ENCODE data around the gene MAPK12. TPM values are rescaled to one million over a fixed set of nuclear protein-coding genes. Genes with fewer than 3 reads are reported as not detected.

The MAPK12 gene
- total RNA-seq, 1 experiment from 2014 or later: 21.1 TPM

GRCh38 chr22:50251477-50252081 lies 9.9 kb downstream of the MAPK12 start:
- H3K36me3 Mint-ChIP-seq (ENCODE audit: insufficient read depth, unreplicated experiment): peaks cover 54% of the 10 kb centered on the region

GRCh38 chr22:50250555-50251476 lies 10.7 kb downstream of the MAPK12 start, which contains the start of gene HDAC10:
Gene HDAC10, minus strand, starts transcription at chr22:50251265. Its CDS starts 233 bp downstream, at chr22:50251032.
- intact Hi-C loops (cut with micrococcal nuclease; ENCODE audit: unreplicated experiment): no loop called here
- H3K4me1 Mint-ChIP-seq (ENCODE audit: low read depth, unreplicated experiment): no peaks in the 10 kb centered on the region
- DNase-seq: peak; percentile 81
- BruUV-seq (replicated peaks): no TSS peak
- peak within 1 kb of the TSS; percentile 70 for H3K4me3 Mint-ChIP-seq (ENCODE audit: low read depth, unreplicated experiment)
- CTCF ChIA-PET: interaction anchor here (0.5 to 1.9 kb wide), 8 partner anchors 21 to 411 kb away, joined by 3 to 9 read pairs (median 4); no protein-coding TSS in a partner anchor
- TF ChIP-seq CTCF (IDR thresholded peaks at IDR 0.05; ENCODE audit: unreplicated experiment): no peak
- peaks cover 61% of the 10 kb centered on the region for H3K36me3 Mint-ChIP-seq (ENCODE audit: insufficient read depth, unreplicated experiment)
- H3K27ac Mint-ChIP-seq (ENCODE audit: unreplicated experiment): no peak within 1 kb of the TSS
- H3K9me3 Mint-ChIP-seq (ENCODE audit: low read depth, unreplicated experiment): no peaks in the 10 kb centered on the region
- no peaks in the 10 kb centered on the region for H3K27me3 Mint-ChIP-seq (ENCODE audit: unreplicated experiment)

More at GRCh38 chr22:50251477-50252081, 9.9 kb downstream of the MAPK12 start:
- Mint-ChIP-seq H3K27me3 (ENCODE audit: unreplicated experiment) (no peaks in the 10 kb centered on the region), H3K9me3 (ENCODE audit: low read depth, unreplicated experiment) (no peaks in the 10 kb centered on the region), H3K4me1 (ENCODE audit: low read depth, unreplicated experiment) (no peaks in the 10 kb centered on the region), H3K27ac (ENCODE audit: unreplicated experiment) (no peak overlapping the region), H3K4me3 (ENCODE audit: low read depth, unreplicated experiment) (peak overlapping the region; percentile 70)
- DNase-seq: no peak
- no peak for TF ChIP-seq CTCF (IDR thresholded peaks at IDR 0.05; ENCODE audit: unreplicated experiment)
- CTCF ChIA-PET: interaction anchor here (0.5 to 1.9 kb wide), 6 partner anchors 11 to 410 kb away, joined by 3 to 9 read pairs (median 4); no protein-coding TSS in a partner anchor
- BruUV-seq (replicated peaks): no TSS peak
- intact Hi-C loops (cut with micrococcal nuclease; ENCODE audit: unreplicated experiment): loop anchor here (2.0 kb wide), 1 partner anchor 91 kb away; the partner anchor contains the start of gene PPP6R2

GRCh38 chr22:50250249-50250554 lies 11.3 kb downstream of the MAPK12 start:
- peak overlapping the region; percentile 70 for H3K4me3 Mint-ChIP-seq (ENCODE audit: low read depth, unreplicated experiment)
- intact Hi-C loops (cut with micrococcal nuclease; ENCODE audit: unreplicated experiment): no loop called here
- no peaks in the 10 kb centered on the region for H3K27me3 Mint-ChIP-seq (ENCODE audit: unreplicated experiment)
- H3K36me3 Mint-ChIP-seq (ENCODE audit: insufficient read depth, unreplicated experiment): peaks cover 65% of the 10 kb centered on the region
- DNase-seq: no peak
- BruUV-seq (replicated peaks): TSS peak; percentile 29
- H3K9me3 Mint-ChIP-seq (ENCODE audit: low read depth, unreplicated experiment): no peaks in the 10 kb centered on the region
- CTCF ChIA-PET: interaction anchor here (0.6 to 1.9 kb wide), 4 partner anchors 22 to 262 kb away, joined by 3 to 6 read pairs (median 4); no protein-coding TSS in a partner anchor
- TF ChIP-seq CTCF (IDR thresholded peaks at IDR 0.05; ENCODE audit: unreplicated experiment): no peak
- no peak overlapping the region for H3K27ac Mint-ChIP-seq (ENCODE audit: unreplicated experiment)
- no peaks in the 10 kb centered on the region for H3K4me1 Mint-ChIP-seq (ENCODE audit: low read depth, unreplicated experiment)

- Mint-ChIP-seq H3K27me3 (ENCODE audit: unreplicated experiment) (no peaks in the 10 kb centered on the region), H3K36me3 (ENCODE audit: insufficient read depth, unreplicated experiment) (peaks cover 69% of the 10 kb centered on the region), H3K4me1 (ENCODE audit: low read depth, unreplicated experiment) (no peaks in the 10 kb centered on the region), H3K27ac (ENCODE audit: unreplicated experiment) (no peak overlapping the region), H3K9me3 (ENCODE audit: low read depth, unreplicated experiment) (no peaks in the 10 kb centered on the region), H3K4me3 (ENCODE audit: low read depth, unreplicated experiment) (peak overlapping the region; percentile 70)
- TF ChIP-seq CTCF (IDR thresholded peaks at IDR 0.05; ENCODE audit: unreplicated experiment): no peak
- DNase-seq: no peak
- CTCF ChIA-PET: interaction anchor here (0.6 to 1.0 kb wide), 2 partner anchors 22 to 263 kb away, joined by 4 to 6 read pairs; no protein-coding TSS in a partner anchor
- intact Hi-C loops (cut with micrococcal nuclease; ENCODE audit: unreplicated experiment): no loop called here
- BruUV-seq (replicated peaks): no TSS peak
Measured at GRCh38 chr22:50249341-50250248, 11.9 kb downstream of the MAPK12 start.
